ENCODE results near the gene ZBTB38.

Gene ZBTB38, protein sequence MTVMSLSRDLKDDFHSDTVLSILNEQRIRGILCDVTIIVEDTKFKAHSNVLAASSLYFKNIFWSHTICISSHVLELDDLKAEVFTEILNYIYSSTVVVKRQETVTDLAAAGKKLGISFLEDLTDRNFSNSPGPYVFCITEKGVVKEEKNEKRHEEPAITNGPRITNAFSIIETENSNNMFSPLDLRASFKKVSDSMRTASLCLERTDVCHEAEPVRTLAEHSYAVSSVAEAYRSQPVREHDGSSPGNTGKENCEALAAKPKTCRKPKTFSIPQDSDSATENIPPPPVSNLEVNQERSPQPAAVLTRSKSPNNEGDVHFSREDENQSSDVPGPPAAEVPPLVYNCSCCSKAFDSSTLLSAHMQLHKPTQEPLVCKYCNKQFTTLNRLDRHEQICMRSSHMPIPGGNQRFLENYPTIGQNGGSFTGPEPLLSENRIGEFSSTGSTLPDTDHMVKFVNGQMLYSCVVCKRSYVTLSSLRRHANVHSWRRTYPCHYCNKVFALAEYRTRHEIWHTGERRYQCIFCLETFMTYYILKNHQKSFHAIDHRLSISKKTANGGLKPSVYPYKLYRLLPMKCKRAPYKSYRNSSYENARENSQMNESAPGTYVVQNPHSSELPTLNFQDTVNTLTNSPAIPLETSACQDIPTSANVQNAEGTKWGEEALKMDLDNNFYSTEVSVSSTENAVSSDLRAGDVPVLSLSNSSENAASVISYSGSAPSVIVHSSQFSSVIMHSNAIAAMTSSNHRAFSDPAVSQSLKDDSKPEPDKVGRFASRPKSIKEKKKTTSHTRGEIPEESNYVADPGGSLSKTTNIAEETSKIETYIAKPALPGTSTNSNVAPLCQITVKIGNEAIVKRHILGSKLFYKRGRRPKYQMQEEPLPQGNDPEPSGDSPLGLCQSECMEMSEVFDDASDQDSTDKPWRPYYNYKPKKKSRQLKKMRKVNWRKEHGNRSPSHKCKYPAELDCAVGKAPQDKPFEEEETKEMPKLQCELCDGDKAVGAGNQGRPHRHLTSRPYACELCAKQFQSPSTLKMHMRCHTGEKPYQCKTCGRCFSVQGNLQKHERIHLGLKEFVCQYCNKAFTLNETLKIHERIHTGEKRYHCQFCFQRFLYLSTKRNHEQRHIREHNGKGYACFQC (N-terminal part only)
- 64.7 to 168 (median 93.7) reads per million in 18 experiments for total RNA-seq

- DNase-seq, result peak; percentile 73 to 79
Measured at GRCh38 chr3:141368062-141368924, at the start of gene ZBTB38. ZBTB38 (plus strand) TSS chr3:141368504; CDS start chr3:141442389, 73,885 bp downstream.

DNA sequence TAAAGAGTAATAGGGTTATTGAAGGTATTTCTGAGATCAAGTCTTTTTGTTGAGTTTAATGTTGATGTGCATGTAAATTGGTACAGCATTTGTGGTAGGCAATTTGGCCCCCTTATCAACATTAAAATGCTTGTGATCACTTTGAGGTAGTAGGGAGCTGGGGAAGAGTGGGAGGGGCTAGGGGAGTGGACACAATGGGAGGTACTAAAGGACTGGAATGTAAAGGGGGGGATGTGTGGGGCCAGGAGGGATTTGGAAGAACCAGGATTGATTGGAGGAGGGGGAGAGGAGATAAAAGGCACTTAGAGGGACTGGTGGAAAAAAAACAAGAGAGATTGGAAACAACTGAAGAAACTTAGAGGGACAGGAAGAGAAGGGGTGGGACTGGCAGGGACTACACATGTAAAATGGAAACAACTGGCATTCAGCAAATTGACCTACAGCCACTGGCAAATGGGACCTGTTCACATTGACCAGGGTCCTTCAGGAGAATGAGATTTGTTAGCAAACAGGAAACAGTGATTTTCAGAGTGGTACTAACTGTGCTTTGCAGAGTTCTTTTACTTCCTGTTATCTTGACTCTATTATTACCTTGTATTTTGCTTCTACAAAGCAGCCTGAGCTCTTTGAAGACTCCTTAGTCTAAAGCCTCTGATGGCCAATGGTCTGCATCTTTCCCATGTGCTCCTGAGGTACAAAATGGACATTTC, 47.8 kb upstream of the ZBTB38 start:
- DNase-seq, result no peak

GRCh38 chr3:141321109-141321497, 47.2 kb upstream of the ZBTB38 start:
- no peak for DNase-seq

- no peak for DNase-seq
Measured at GRCh38 chr3:141323936-141324704, 44.2 kb upstream of the ZBTB38 start.

DNA sequence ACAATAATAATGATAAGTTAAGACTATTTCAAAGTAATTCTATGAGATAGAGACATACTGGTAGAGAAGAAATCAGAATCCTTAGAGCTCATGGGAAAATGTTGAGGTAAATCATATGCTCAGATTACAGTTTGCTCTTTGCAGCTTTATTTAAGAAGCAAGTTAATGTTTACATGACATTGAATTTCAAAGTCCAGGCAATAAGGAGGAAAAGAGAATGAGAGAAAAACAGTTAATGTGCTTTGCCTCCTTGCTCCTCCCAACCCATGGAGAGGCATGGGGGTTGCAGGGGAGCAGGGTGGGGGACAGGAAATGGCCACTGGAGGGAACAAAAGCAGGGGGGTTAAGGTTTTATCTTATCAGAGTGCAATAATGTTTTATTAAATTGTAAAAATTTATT, 42.2 kb upstream of the ZBTB38 start:
- DNase-seq, result no peak

GRCh38 chr3:141326626-141327025, 41.7 kb upstream of the ZBTB38 start:
- no peak for DNase-seq

- no peak for DNase-seq
Measured at GRCh38 chr3:141328286-141329166, 39.8 kb upstream of the ZBTB38 start.

GRCh38 chr3:141330235-141330634, 38.1 kb upstream of the ZBTB38 start:
- DNase-seq, result no peak

DNA sequence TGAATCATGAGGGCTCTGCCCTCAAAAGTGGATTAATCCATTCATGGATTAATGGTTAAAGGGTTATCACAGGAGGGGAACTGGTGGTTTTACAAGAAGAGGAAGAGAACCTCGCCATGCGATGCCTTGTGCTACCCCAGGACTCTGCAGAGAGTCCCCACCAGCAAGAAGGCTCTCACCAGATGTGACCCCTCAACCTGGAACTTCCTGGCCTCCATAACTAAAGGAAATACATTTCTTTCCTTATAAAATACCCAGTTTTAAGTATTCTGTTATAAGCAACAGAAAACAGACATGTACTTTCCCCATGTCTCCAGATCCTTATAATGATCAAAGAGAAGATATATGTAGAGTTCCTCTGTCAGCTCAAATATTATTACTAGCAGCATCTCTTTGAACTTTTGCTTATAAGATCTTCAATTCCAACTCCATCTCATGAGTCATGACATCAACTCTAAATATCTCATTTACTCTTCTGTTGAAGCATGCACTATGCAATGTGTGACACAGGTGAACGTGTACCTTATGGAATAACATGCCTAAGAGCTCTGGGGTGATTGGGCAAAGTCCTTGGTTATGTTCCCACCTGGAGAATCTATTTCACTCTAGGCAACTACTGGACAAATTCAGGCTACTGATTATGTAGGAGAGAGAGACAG, 37.5 kb upstream of the ZBTB38 start:
- peak in 1 of 2 donors; percentile 8 for DNase-seq

DNA sequence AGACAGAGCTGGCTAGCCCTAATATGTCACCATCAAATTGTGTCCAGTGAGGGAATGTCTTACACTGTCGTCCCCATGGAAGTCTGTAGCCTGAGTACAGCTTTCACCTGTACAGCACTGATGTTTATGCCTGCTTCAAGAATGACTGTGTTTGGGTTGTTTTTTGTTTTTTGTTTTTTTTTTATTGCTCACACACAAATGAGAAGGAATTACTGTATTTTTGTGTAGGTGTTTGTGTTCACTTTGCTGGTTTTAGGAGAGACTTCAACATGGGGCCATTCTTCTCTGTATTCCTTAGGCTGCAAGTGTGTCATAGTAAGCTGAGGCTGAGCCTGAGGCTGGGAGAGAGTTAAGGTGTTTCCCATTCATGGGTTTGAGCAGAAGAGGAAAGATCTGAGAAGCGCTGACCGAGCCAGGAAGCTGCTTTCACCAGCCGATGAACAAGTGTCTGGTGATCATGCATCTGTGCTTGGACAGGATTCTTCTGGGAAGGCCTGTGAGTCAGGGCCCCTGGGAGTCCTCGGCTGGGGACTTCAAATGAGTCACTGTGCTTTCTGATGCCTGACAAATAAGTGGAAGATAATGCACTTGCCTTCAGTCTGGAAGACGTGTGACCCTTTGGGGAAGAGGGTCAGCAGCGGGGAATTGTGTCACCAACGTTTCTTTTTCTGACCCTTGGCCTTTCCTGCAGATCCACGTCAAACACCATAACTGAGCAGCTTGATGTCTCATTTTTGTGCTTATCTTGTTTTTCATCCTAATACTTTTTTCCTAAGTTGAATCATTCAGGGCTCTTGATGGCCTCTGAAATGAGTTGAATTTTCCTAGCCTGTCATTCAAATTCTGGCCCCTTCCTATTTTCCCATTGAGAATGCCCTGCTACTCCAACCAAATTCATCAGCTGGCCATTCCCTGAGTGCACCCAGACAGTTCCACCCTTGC, 36.7 kb upstream of the ZBTB38 start:
- peak; percentile 72 to 92 for DNase-seq

GRCh38 chr3:141332416-141332815, 35.9 kb upstream of the ZBTB38 start:
- DNase-seq, result no peak

GRCh38 chr3:141333836-141334626, 34.3 kb upstream of the ZBTB38 start:
- peak in 1 of 2 donors; percentile 11 for DNase-seq

DNA sequence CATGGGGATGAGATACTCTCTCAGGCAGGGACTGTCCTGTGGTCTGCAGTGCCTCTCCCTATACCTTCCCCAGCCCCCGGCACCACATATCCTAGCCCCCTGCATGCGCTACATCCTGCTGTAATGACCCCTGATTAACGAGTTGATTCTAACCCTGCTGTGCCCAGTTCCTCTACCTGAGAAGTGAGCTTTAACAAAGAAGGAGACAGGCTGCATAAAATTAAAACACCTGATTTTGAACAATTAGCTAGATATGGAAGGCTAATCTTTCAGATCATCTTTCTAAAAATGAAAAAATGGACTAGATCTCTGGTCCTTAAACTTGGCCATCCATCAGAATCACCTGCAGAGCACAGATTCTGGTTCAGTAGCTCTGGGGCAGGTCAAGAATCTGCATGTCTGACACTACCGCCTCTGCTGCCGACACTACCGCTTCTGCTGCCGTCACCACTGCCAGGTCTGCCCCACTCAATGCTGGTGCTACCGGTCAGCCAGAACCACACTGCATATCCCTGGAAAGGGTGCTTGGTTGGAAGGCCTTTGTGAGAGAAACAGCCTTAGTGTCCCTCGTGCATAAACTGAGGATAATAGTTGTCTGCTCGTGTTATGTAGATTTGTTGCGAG, 33.6 kb upstream of the ZBTB38 start:
- DNase-seq, result no peak

DNA sequence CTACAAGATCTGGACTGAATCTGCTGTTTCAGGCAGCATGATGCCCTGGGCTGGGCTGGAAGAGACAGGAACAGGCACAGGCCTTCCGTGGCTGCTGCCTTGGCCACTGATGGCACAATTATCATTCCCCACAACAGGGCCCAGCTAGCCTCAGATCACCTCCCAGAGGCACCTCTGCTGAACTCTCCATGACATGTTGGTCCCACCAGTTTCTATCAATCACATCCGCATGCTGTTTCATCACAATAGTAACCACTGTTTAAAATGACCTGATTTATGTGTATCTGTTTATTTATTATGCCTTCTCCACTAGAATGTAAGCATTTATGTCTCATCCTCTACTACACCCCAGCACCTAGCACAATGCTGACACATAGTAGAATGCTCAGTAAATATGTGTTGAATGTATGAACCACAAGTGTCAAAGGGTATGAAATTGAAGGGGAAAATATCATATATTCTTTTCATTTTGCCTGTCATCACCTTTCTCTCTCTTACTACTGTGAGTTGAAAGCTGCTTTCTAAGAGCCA, 32.7 kb upstream of the ZBTB38 start:
- DNase-seq, result no peak

GRCh38 chr3:141336672-141337522, 31.4 kb upstream of the ZBTB38 start:
- peak; percentile 92 to 95 for DNase-seq

Data from inflammatory macrophage (primary cell).